GM23248 (cell line): Measurements from ENCODE around the gene TTLL8. TPM values are rescaled to one million over a fixed set of nuclear protein-coding genes. Genes with fewer than 3 reads are reported as not detected.

Experiments
- DNase-seq: peaks from one replicate; pipeline ENCODE4 v3.0.0-alpha.2; 2015
- H2AFZ ChIP-seq: fragments of 200-600 bp; sonication (generic); 2 replicates; pipeline ENCODE4 v1.6.1; 2016; ENCODE audit warnings: antibody characterized with exemption
- H3F3A ChIP-seq: fragments of 200-600 bp; sonication (generic); 2 replicates; pipeline ENCODE4 v1.6.1; 2016; ENCODE audit warnings: mild to moderate bottlenecking, antibody characterized with exemption, mixed run types; ENCODE audit not compliant: insufficient read depth
- H3K27ac ChIP-seq: fragments of 200-600 bp; sonication (generic); 2 replicates; pipeline ENCODE4 v1.5.1; 2016; ENCODE audit warnings: mild to moderate bottlenecking
- H3K27me3 ChIP-seq: fragments of 200-600 bp; sonication (generic); replicated peaks from 2 replicates; pipeline ENCODE4 v1.6.1; 2016; ENCODE audit warnings: mild to moderate bottlenecking; ENCODE audit not compliant: insufficient read depth
- H3K36me3 ChIP-seq: fragments of 200-600 bp; sonication (generic); 2 replicates; pipeline ENCODE4 v1.6.1; 2016; ENCODE audit warnings: low read depth, mild to moderate bottlenecking
- H3K4me1 ChIP-seq: fragments of 200-600 bp; sonication (generic); 2 replicates; pipeline ENCODE4 v1.6.1; 2016; ENCODE audit warnings: mild to moderate bottlenecking; ENCODE audit not compliant: insufficient read depth
- H3K4me2 ChIP-seq: fragments of 200-600 bp; sonication (generic); one replicate; pipeline ENCODE4 v1.6.1; 2016; ENCODE audit warnings: mild to moderate bottlenecking; ENCODE audit not compliant: unreplicated experiment
- H3K4me3 ChIP-seq: fragments of 200-600 bp; sonication (generic); 2 replicates; pipeline ENCODE4 v1.5.1; 2016; ENCODE audit warnings: mild to moderate bottlenecking
- H3K79me2 ChIP-seq: fragments of 200-600 bp; sonication (generic); 2 replicates; pipeline ENCODE4 v1.6.1; 2016; ENCODE audit warnings: mild to moderate bottlenecking; ENCODE audit not compliant: insufficient read depth
- H3K9ac ChIP-seq: fragments of 200-600 bp; sonication (generic); 2 replicates; pipeline ENCODE4 v1.6.1; 2016; ENCODE audit warnings: mild to moderate bottlenecking
- H3K9me2 ChIP-seq: fragments of 200-600 bp; sonication (generic); 2 replicates; pipeline ENCODE4 v1.6.1; 2016; ENCODE audit warnings: mixed run types, mild to moderate bottlenecking, moderate library complexity; ENCODE audit not compliant: insufficient read depth
- H3K9me3 ChIP-seq: fragments of 200-600 bp; sonication (generic); one replicate; pipeline ENCODE4 v1.6.1; 2017; ENCODE audit warnings: low read depth
- H4K20me1 ChIP-seq: fragments of 200-600 bp; sonication (generic); 2 replicates; pipeline ENCODE4 v1.6.0; 2016; ENCODE audit not compliant: insufficient read depth
- EZH2 ChIP-seq: fragments of 200-600 bp; sonication (generic); IDR thresholded peaks from 2 replicates; pipeline ENCODE4 v1.6.1; 2018; ENCODE audit warnings: antibody characterized with exemption, mild to moderate bottlenecking; ENCODE audit not compliant: insufficient read depth, poor library complexity, severe bottlenecking
- EZH2phosphoT487 ChIP-seq: fragments of 200-600 bp; sonication (generic); IDR thresholded peaks from 2 replicates; pipeline ENCODE4 v1.6.1; 2018; ENCODE audit warnings: antibody characterized with exemption, moderate library complexity, mild to moderate bottlenecking, low read depth; ENCODE audit not compliant: insufficient read depth
- WGBS, 2 experiments: methylation state at CpG; one replicate each; pipeline ENCODE4 v1.1.6; 2015 to 2017; ENCODE audit warnings: low lambda C conversion rate in 2 of 2, low coverage in 1 of 2; ENCODE audit errors: missing lambda C conversion rate in 2 of 2; 5-methylcytosine and 5-hydroxymethylcytosine counted together
- in situ Hi-C: fragments of 300-500 bp; cut with MboI; formaldehyde crosslinking; loops from 2 replicates; pipeline ENCODE4 v1.15.0; 2020
- polyA plus RNA-seq: library from polyadenylated mRNA; unstranded; fragments of >200 nt; fragmentation: Nextera tagmentation; extraction: Ambion mirVana; gene quantifications from 2 replicates; pipeline ENCODE4 v1.2.1, GENCODE V29; 2016
- total RNA-seq: library from RNA; depleted of rRNA; stranded (reverse); fragments of >200 nt; shearing (Covaris generic); gene quantifications from 2 replicates; pipeline ENCODE4 v1.2.3, GENCODE V29; 2014

TTLL8 gene
- total and polyA plus RNA-seq, 2 experiments from 2014 or later, result not detected

DNA sequence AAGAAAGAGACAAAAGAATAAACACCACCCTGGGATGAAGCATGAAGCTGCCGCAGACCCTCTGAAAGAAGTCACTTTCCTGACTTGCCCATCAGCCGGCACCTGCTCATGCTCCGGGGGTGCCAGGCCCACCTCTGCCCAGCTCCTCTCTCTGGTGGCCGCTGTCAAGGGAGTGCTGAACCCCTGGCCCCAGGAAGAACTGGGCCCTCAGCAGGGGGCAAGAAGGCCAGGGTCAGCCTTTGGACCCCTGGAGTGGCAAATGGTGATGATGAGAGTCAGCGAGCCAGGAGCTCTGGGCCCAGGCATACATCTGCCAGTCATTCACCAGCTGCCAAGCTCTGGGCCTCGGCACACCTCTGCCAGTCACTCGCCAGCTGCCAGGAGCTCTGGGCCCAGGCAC, 17.4 kb downstream of the TTLL8 start:
- Histone ChIP-seq H3K4me1 (no peaks in the 10 kb centered on the region), H3K27ac (no peak overlapping the region), H3K9me2 (no peaks in the 10 kb centered on the region), H3K27me3 (0 out of 2 replicates have a peak, but pooled peaks cover 8% of the 10 kb centered on the region), H4K20me1 (no peaks in the 10 kb centered on the region), H3K4me3 (no peak overlapping the region), H3K79me2 (no peaks in the 10 kb centered on the region), H3K4me2 (no peak overlapping the region), H3K9me3 (no peaks in the 10 kb centered on the region), H3K36me3 (no peaks in the 10 kb centered on the region), H3F3A (no peaks in the 10 kb centered on the region), H2AFZ (no peak overlapping the region), H3K9ac (no peak overlapping the region)
- in situ Hi-C loops, result no loop called here
- 59 to 67% methylated on average over 7 of the region's 7 CpGs for WGBS, 2 experiments
- no peak for TF ChIP-seq EZH2phosphoT487
- DNase-seq, result no peak

DNA sequence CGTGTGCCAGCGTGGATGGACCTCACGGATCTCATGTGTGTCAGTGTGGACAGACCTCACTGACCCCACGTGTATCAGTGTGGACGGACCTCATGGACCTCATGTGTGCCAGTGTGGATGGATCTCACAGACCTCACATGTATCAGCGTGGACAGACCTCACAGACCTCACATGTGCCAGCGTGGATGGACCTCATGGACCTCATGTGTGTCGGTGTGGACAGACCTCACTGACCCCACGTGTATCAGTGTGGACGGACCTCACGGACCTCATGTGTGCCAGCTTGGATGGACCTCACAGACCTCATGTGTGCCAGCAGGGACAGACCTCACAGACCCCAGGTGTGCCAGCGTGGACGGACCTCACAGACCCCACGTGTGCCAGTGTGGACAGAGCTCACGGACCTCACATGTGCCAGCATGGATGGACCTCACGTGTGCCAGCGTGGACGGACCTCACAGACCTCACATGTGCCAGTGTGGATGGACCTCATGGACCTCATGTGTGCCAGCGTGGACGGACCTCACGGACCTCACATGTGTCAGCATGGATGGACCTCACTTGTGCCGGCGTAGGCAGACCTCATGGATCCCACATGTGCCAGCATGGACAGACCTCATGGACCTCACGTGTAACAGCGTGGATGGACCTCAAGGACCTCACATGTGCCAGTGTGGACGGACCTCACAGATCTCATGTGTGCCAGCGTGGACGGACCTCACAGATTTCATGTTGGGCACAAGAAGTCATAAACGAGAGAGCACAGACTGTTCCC, 18.2 kb downstream of the TTLL8 start:
- Histone ChIP-seq H3K4me3 (no peak overlapping the region), H3K4me2 (no peak overlapping the region), H3K36me3 (no peaks in the 10 kb centered on the region), H3K4me1 (no peaks in the 10 kb centered on the region), H3K27me3 (0 out of 2 replicates have a peak, but pooled peaks cover 8% of the 10 kb centered on the region), H3K27ac (no peak overlapping the region), H4K20me1 (no peaks in the 10 kb centered on the region), H2AFZ (no peak overlapping the region), H3K9me3 (no peaks in the 10 kb centered on the region), H3K9me2 (no peaks in the 10 kb centered on the region), H3K9ac (no peak overlapping the region), H3K79me2 (no peaks in the 10 kb centered on the region), H3F3A (no peaks in the 10 kb centered on the region)
- TF ChIP-seq EZH2phosphoT487 (no peak), EZH2 (no peak)
- in situ Hi-C loops, result no loop called here
- 55 to 65% methylated on average over 29 of the region's 29 CpGs for WGBS, 2 experiments
- DNase-seq, result no peak

DNA sequence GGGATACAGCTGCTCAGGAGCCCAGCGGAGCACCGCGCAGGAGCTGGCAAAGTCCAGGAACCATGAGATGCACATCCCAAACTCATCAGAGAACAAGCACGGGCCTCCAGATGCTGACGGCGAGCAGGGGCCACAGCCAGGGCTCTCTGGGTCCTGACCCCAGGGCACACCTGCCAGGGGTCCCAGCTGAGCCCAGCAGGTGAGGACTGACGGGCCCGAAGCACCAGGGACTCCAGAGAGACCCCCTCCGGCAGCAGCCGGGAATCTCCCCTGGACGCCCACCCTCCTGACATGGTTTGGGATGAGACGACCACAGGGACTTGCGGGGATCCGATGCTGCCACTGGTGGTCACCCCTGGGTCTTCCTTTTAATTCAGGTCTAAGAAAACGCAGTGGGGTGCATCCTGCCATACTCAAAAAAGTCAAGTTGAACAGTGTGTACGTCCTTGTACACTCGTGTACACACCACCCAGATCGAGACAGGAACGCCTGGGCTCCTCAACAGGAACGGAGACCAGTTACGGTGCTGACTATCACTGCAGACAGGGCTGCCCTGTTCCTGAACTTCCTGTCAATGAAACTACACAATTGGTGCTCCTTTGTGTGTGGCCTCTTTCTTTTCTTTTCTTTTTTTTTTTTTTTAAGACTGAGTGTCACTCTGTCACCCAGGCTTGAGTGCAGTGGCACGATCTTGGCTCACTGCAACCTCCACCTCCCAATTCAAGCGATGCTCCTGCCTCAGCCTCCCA, 21.9 kb downstream of the TTLL8 start:
- Histone ChIP-seq H4K20me1 (no peaks in the 10 kb centered on the region), H3K9me3 (no peaks in the 10 kb centered on the region), H3K79me2 (no peaks in the 10 kb centered on the region), H3K4me1 (no peaks in the 10 kb centered on the region), H3K4me2 (no peak overlapping the region), H3K36me3 (no peaks in the 10 kb centered on the region), H3K9ac (no peak overlapping the region), H3K4me3 (no peak overlapping the region), H3K27ac (no peak overlapping the region), H3F3A (no peaks in the 10 kb centered on the region), H3K9me2 (no peaks in the 10 kb centered on the region), H2AFZ (no peak overlapping the region), H3K27me3 (peaks cover 7% of the 10 kb centered on the region)
- TF ChIP-seq EZH2 (no peak), EZH2phosphoT487 (no peak)
- in situ Hi-C loops, result no loop called here
- WGBS, 2 experiments, result 71 to 78% methylated on average over 22 to 23 of the region's 23 CpGs
- DNase-seq, result no peak

DNA sequence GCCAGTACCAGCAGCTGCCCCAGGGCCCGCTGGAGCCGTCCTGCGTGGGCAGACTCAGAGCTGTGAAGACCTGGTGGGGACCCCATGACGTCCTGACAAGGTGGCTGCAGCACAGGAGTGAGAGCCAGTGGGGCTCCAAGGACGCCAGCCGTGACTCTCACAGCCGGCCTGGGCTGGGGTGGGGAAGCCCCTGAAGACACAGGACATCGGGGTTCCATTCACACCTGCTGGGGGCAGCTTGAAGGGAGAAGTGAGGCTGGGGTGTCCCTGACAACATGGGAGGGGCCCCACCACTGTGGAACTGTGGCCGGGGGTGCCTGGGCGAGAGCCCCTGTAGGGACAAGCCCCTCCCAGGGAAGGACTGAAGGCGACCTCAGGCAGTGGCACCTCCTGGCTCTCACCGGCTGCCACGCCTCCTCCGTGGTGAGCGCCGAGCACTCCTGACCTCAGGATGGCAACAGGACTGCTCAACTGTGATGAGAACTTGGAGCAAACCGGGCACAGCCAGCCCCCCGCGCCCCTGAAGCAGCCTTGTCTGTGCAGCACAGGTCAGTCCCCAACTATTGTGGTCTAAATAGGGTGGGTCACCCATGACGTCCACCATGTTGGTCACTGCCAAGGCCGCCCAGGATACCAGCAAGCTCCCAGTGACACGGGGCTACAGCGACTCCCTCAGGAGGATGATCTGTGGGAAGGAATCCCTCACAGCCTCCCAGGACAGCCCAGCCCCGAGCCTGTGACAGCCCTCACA, 22.8 kb downstream of the TTLL8 start:
- H3F3A ChIP-seq, result no peaks in the 10 kb centered on the region
- no peaks in the 10 kb centered on the region for H3K9me2 ChIP-seq
- no peak overlapping the region for H3K4me3 ChIP-seq
- no peaks in the 10 kb centered on the region for H3K4me1 ChIP-seq
- in situ Hi-C loops, result no loop called here
- TF ChIP-seq EZH2 (no peak), EZH2phosphoT487 (no peak)
- peaks cover 7% of the 10 kb centered on the region for H3K27me3 ChIP-seq
- H4K20me1 ChIP-seq, result no peaks in the 10 kb centered on the region
- no peak overlapping the region for H3K4me2 ChIP-seq
- no peaks in the 10 kb centered on the region for H3K79me2 ChIP-seq
- no peak overlapping the region for H3K9ac ChIP-seq
- H2AFZ ChIP-seq, result no peak overlapping the region
- DNase-seq, result no peak
- no peak overlapping the region for H3K27ac ChIP-seq
- WGBS, 2 experiments, result 68 to 69% methylated on average over 23 to 24 of the region's 24 CpGs
- no peaks in the 10 kb centered on the region for H3K9me3 ChIP-seq
- H3K36me3 ChIP-seq, result no peaks in the 10 kb centered on the region
